ENCODE data around the gene SPPL3.

Gene SPPL3

GRCh38 chr12:120814903-120815429 lies 89.2 kb downstream of the SPPL3 start:
- Histone ChIP-seq H3K4me3 (replicated peaks; ENCODE audit: low read depth, low read length) (no peak overlapping the region), H3K27me3 (replicated peaks; ENCODE audit: control insufficient read depth, insufficient read depth, low read length) (no peaks in the 10 kb centered on the region), H3K36me3 (ENCODE audit: control insufficient read depth, insufficient read depth, low read length) (no peaks in the 10 kb centered on the region)
- no peak for DNase-seq (ENCODE audit: extremely low read depth, insufficient read length)
- TF ChIP-seq, protein P1, sequence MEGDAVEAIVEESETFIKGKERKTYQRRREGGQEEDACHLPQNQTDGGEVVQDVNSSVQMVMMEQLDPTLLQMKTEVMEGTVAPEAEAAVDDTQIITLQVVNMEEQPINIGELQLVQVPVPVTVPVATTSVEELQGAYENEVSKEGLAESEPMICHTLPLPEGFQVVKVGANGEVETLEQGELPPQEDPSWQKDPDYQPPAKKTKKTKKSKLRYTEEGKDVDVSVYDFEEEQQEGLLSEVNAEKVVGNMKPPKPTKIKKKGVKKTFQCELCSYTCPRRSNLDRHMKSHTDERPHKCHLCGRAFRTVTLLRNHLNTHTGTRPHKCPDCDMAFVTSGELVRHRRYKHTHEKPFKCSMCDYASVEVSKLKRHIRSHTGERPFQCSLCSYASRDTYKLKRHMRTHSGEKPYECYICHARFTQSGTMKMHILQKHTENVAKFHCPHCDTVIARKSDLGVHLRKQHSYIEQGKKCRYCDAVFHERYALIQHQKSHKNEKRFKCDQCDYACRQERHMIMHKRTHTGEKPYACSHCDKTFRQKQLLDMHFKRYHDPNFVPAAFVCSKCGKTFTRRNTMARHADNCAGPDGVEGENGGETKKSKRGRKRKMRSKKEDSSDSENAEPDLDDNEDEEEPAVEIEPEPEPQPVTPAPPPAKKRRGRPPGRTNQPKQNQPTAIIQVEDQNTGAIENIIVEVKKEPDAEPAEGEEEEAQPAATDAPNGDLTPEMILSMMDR (IDR thresholded peaks at IDR 0.05; ENCODE audit: insufficient read depth, low read length, poor library complexity, severe bottlenecking) = no peak

DNA sequence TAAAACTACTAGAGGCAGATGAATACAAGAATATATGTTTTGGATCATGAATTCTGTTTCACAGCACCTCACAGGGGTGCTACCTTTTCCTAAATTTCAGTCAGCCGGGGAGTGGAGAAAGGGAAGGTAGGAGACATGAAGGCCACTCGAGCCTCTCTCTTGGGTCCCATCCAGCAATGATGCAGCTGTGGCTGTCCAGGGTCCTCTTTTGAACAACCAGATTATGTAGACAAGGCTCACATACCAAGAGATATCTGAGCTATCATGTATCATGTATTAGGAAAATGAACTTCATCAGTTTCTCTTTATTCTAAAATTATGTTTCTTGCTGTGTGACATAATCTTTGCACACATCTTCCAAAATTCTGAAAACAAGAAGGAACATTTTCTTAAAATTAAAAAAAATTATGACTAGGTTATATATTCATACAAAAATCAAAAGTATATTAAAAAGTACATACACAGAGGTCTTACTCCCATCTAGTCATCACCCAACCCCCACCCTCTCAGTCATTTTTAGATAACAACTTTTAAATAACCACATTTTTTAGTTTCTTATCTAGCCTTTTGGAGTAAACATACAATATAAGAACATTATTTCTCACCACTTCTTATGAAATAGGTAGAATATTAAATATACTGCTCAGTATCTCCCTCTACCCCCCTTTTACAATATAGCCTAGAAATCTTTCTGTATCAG lies 89.8 kb downstream of the SPPL3 start:
- Histone ChIP-seq H3K27me3 (replicated peaks; ENCODE audit: control insufficient read depth, insufficient read depth, low read length) (no peaks in the 10 kb centered on the region), H3K4me3 (replicated peaks; ENCODE audit: low read depth, low read length) (no peak overlapping the region), H3K36me3 (ENCODE audit: control insufficient read depth, insufficient read depth, low read length) (no peaks in the 10 kb centered on the region)
- no peak for DNase-seq (ENCODE audit: extremely low read depth, insufficient read length)
- TF ChIP-seq, protein P1 (IDR thresholded peaks at IDR 0.05; ENCODE audit: insufficient read depth, low read length, poor library complexity, severe bottlenecking) = no peak

DNA sequence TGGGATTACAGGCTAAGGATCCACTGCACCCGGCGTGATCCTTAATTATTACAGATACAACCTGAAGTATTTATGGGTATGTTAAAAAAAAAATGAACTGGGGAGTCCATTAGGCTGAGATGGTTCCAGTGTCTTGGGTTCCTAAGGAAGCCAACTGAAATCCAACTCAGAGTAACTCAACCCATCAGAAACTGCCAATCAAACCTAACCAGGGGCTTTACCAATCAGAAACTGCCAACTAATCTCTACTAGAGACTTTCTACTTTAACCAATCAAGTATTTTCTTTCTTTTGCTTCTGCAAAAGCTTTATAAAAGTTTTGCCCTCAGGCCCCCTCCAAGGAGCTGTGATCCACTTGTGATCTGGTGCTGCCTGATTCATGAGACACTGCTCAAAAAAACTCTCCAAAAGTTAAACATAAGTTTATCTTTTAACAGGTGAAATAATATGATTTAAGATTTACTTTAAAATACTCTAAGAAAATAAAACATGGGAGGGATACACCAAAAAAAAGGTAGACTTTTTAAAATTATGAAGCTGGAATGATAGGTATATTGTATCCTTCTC lies 90.5 kb downstream of the SPPL3 start:
- TF ChIP-seq, protein P1 (IDR thresholded peaks at IDR 0.05; ENCODE audit: insufficient read depth, low read length, poor library complexity, severe bottlenecking) = no peak
- DNase-seq (ENCODE audit: extremely low read depth, insufficient read length) = no peak
- Histone ChIP-seq H3K27me3 (replicated peaks; ENCODE audit: control insufficient read depth, insufficient read depth, low read length) (no peaks in the 10 kb centered on the region), H3K4me3 (replicated peaks; ENCODE audit: low read depth, low read length) (no peak overlapping the region), H3K36me3 (ENCODE audit: control insufficient read depth, insufficient read depth, low read length) (no peaks in the 10 kb centered on the region)

DNA sequence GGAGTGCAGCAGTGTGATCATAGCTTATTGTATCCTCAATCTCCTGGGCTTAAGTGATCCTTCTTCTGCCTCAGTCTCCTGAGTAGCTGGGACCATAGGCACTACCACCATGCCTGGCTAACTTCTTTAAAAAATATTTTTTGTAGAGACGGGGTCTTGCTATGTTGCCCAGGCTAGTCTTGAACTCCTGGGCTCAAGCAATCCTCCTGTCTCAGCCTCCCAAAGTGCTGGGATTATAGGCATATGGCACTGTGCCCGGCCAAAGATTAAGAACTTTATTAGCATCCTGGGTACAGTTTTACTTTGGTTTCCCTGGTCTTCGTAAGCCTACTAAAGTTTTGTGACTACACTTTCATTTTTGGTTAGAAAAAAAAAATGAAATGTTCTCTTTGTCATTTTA lies 94.1 kb downstream of the SPPL3 start:
- H3K36me3 ChIP-seq (ENCODE audit: control insufficient read depth, insufficient read depth, low read length) = no peaks in the 10 kb centered on the region
- no peak overlapping the region for H3K4me3 ChIP-seq (replicated peaks; ENCODE audit: low read depth, low read length)
- no peak for DNase-seq (ENCODE audit: extremely low read depth, insufficient read length)
- TF ChIP-seq, protein P1 (IDR thresholded peaks at IDR 0.05; ENCODE audit: insufficient read depth, low read length, poor library complexity, severe bottlenecking) = no peak
- H3K27me3 ChIP-seq (replicated peaks; ENCODE audit: control insufficient read depth, insufficient read depth, low read length) = no peaks in the 10 kb centered on the region

GRCh38 chr12:120804428-120804827 lies 99.7 kb downstream of the SPPL3 start:
- Histone ChIP-seq H3K36me3 (ENCODE audit: control insufficient read depth, insufficient read depth, low read length) (no peaks in the 10 kb centered on the region), H3K4me3 (replicated peaks; ENCODE audit: low read depth, low read length) (no peak overlapping the region), H3K27me3 (replicated peaks; ENCODE audit: control insufficient read depth, insufficient read depth, low read length) (no peaks in the 10 kb centered on the region)
- no peak for DNase-seq (ENCODE audit: extremely low read depth, insufficient read length)
- TF ChIP-seq, protein P1 (IDR thresholded peaks at IDR 0.05; ENCODE audit: insufficient read depth, low read length, poor library complexity, severe bottlenecking) = no peak
